ENCODE measurements around the gene TRIM5.

Gene TRIM5

DNA sequence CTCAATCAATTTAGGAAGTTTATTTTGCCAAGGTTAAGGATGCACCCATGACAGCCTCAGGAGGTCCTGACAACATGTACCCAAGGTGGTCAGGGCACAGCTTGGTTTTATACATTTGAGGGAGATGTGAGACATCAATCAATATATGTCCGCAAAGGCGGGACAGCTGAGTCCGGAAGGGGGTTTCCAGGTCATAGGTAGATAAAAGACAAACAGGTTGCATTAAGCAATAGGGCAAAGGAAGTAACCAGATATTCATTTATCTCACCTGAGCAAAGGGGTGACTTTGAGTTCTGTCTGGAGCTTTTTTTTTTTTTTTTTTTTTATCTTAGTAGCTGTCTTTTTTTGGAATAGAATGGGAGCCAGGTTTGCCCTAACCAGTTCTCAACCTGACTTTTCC is 62.1 kb downstream of the TRIM5 start:
- no peak for DNase-seq

DNA sequence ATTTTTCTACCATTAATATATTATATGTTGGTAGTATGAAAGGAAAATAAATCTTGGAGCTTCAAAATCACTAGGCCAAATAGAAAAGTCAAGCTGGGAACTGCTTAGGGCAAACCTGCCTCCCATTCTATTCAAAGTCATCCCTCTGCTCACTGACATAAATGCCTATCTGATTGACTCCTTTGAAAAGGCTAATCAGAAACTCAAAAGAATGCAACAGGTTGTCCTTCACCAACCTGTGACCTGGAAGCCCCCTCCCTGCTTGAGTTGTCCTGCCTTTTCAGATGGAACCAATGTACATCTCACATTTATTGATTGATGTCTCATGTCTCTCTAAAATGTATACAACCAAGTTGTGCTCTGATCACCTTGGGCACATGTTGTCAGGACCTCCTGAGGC is 63.3 kb downstream of the TRIM5 start:
- no peak for DNase-seq

DNA sequence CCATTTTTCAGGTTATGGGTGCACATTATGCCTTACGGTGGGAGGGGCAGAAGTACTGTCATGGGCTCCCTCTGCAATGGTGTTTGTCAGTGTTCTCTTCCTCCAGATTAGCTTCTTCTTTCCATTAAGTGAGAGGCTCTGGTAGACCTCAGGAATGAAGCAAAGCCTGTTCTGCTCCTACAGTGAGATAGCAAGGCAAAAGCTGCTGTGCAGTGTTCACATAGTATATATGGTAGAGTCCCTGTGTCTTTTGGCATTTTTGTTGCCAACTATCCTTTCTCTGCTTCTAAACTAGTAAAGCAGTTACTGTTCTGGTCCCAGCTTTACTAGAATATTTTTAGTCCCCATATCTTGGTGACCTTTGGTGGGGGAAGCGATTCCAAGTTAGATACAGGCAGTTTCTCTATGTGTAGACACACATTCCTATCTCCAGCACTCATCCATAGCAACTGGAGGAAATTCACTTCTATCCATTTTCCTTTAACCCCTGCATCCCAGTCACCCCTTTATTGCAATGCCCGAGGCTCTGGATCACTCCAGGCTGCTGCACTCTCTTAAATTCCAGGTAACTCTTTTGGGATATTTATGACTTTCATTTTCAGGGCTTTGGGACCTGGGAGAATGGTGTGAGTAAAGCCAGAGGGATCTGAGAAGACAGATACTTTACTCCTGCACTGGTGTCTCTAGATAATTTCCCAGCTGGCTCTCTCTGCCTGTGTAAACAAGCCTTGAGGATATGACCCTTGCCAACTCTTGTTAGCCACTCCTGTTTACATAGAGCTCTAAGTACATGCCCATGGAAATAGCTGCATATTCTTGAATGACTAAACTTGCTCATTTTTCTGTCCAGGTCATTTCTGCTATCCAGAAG is 64.0 kb downstream of the TRIM5 start:
- no peak for DNase-seq

DNA sequence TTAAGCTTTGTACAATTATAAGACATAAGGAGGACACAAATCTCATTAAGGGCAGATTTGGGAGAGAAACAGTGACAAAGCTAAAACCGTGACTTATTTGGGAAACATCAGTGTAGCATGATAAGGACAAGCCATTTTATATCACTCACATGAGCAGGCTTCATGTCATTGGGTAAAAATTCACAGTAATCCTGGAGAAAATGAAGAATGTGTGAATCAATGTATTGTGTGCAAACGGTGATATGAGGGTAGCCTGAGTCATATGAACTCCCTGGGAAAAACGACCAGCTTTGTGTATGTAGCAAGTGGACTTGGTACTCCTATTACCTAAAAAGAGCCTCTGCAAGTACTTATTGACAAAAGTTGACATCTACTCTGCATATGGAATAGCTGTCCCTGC is 66.1 kb downstream of the TRIM5 start:
- no peak for DNase-seq
